A673 (cell line): ENCODE results near the gene CARMIL1. TPM values are rescaled to one million over a fixed set of nuclear protein-coding genes. Genes with fewer than 3 reads are reported as not detected.

Experiments used
- BruUV-seq: library from RNA; stranded (reverse); fragments of 400-500 nt; replicated peaks from 2 replicates; lab custom pipeline; 2021; lab: Mats Ljungman, UMichigan
- CTCF ChIA-PET: fragments of 300-600 bp; sonication (Branson Sonifier 250); formaldehyde crosslinking; loops from one replicate; lab custom pipeline; 2022; ENCODE audit warnings: antibody characterized with exemption; lab: Charles Lee
- POLR2A ChIA-PET: fragments of 300-600 bp; sonication (Branson Sonifier 250); formaldehyde crosslinking; loops from one replicate; lab custom pipeline; 2022; ENCODE audit warnings: antibody characterized with exemption; ENCODE audit not compliant: low non-redundant PET; lab: Charles Lee
- DNase-seq: peaks from one replicate; pipeline ENCODE4 v3.0.0-alpha.2; 2015; ENCODE audit warnings: low spot score
- H3K27ac ChIP-seq: fragments of 200-600 bp; sonication (generic); 2 replicates; pipeline ENCODE4 v1.5.1; 2016; ENCODE audit warnings: mixed run types, low read depth, mild to moderate bottlenecking, mixed read lengths, antibody characterized with exemption, low read length; ENCODE audit not compliant: poor library complexity, severe bottlenecking
- H3K27me3 ChIP-seq: fragments of 200-600 bp; sonication (generic); replicated peaks from 2 replicates; pipeline ENCODE4 v1.6.1; 2017; ENCODE audit warnings: mixed run types, low read depth, mild to moderate bottlenecking, mixed read lengths, antibody characterized with exemption, low read length; ENCODE audit not compliant: insufficient read depth, poor library complexity
- H3K36me3 ChIP-seq: fragments of 200-600 bp; sonication (generic); 2 replicates; pipeline ENCODE4 v1.6.1; 2016; ENCODE audit warnings: mixed run types, mild to moderate bottlenecking, mixed read lengths, antibody characterized with exemption, low read length; ENCODE audit not compliant: insufficient read depth, poor library complexity, severe bottlenecking
- H3K4me1 ChIP-seq: fragments of 200-600 bp; sonication (generic); 2 replicates; pipeline ENCODE4 v1.6.1; 2017; ENCODE audit warnings: mixed run types, mild to moderate bottlenecking, mixed read lengths, antibody characterized with exemption, low read length; ENCODE audit not compliant: insufficient read depth, poor library complexity, severe bottlenecking
- H3K4me3 ChIP-seq: fragments of 200-600 bp; sonication (generic); 2 replicates; pipeline ENCODE4 v1.5.1; 2016; ENCODE audit warnings: low read depth, mixed run types, mild to moderate bottlenecking, mixed read lengths, low read length; ENCODE audit not compliant: poor library complexity, severe bottlenecking
- H3K9me3 ChIP-seq: fragments of 200-600 bp; sonication (generic); 2 replicates; pipeline ENCODE4 v1.6.1; 2016; ENCODE audit warnings: mixed run types, low read depth, mild to moderate bottlenecking, mixed read lengths, antibody characterized with exemption, low read length; ENCODE audit not compliant: poor library complexity, severe bottlenecking
- CTCF ChIP-seq: fragments of 300-800, 200-600 bp; sonication (generic); conservative IDR thresholded peaks from 2 replicates; pipeline ENCODE4 v1.5.1; 2017; ENCODE audit warnings: low read depth, mild to moderate bottlenecking, antibody characterized with exemption, low read length, moderate library complexity, mixed read lengths
- EZH2 ChIP-seq: fragments of 200-600 bp; sonication (generic); IDR thresholded peaks from 2 replicates; pipeline ENCODE4 v1.6.1; 2017; ENCODE audit warnings: borderline replicate concordance, low read depth, mild to moderate bottlenecking, mixed read lengths, antibody characterized with exemption, low read length; ENCODE audit not compliant: poor library complexity, severe bottlenecking
- intact Hi-C: fragments of 100-400 bp; cut with micrococcal nuclease; formaldehyde crosslinking; loops from one replicate; pipeline ENCODE4 v1.10.0; 2022; ENCODE audit not compliant: unreplicated experiment
- total RNA-seq: library from RNA; stranded (reverse); gene quantifications from 2 replicates; pipeline ENCODE4 v1.2.3, GENCODE V29; 2021

The CARMIL1 gene
- total RNA-seq, 1 experiment from 2014 or later, result 7.2 TPM

GRCh38 chr6:25419879-25420278 lies 140.7 kb downstream of the CARMIL1 start:
- intact Hi-C loops, result no loop called here
- POLR2A ChIA-PET, result no interaction called here
- CTCF ChIA-PET, result interaction anchor here (0.7 kb wide), 1 partner anchor 22 kb away, joined by 3 read pairs; no protein-coding TSS in a partner anchor
- no TSS peak for BruUV-seq
- Histone ChIP-seq H3K36me3 (no peaks in the 10 kb centered on the region), H3K27me3 (no peaks in the 10 kb centered on the region), H3K4me3 (no peak overlapping the region), H3K9me3 (no peaks in the 10 kb centered on the region), H3K4me1 (no peaks in the 10 kb centered on the region), H3K27ac (no peak overlapping the region)
- no peak for DNase-seq
- TF ChIP-seq EZH2 (no peak), CTCF (no peak)

- H3K27ac ChIP-seq, result no peak overlapping the region
- no peak for TF ChIP-seq CTCF
- TF ChIP-seq EZH2, result no peak
- ChIA-PET POLR2A (no interaction called here), CTCF (no interaction called here)
- H3K4me3 ChIP-seq, result no peak overlapping the region
- H3K9me3 ChIP-seq, result no peaks in the 10 kb centered on the region
- no peaks in the 10 kb centered on the region for H3K4me1 ChIP-seq
- no peaks in the 10 kb centered on the region for H3K27me3 ChIP-seq
- H3K36me3 ChIP-seq, result no peaks in the 10 kb centered on the region
- intact Hi-C loops, result no loop called here
- no peak for DNase-seq
- no TSS peak for BruUV-seq
Observed at GRCh38 chr6:25423358-25423757, 144.2 kb downstream of the CARMIL1 start.

- intact Hi-C loops, result no loop called here
- no peaks in the 10 kb centered on the region for H3K4me1 ChIP-seq
- TF ChIP-seq CTCF (no peak), EZH2 (no peak)
- no peak overlapping the region for H3K27ac ChIP-seq
- ChIA-PET CTCF (no interaction called here), POLR2A (no interaction called here)
- no peak overlapping the region for H3K4me3 ChIP-seq
- no peak for DNase-seq
- H3K36me3 ChIP-seq, result no peaks in the 10 kb centered on the region
- H3K27me3 ChIP-seq, result no peaks in the 10 kb centered on the region
- BruUV-seq, result no TSS peak
- no peaks in the 10 kb centered on the region for H3K9me3 ChIP-seq
Observed at GRCh38 chr6:25424303-25424702, 145.1 kb downstream of the CARMIL1 start.
